ENCODE data around the gene TRPC4. TPM values are rescaled to one million over a fixed set of nuclear protein-coding genes. Genes with fewer than 3 reads are reported as not detected.

TRPC4 gene
- total and polyA plus RNA-seq, 10 donors, result 0.06 to 0.42 (median 0.15) TPM; not detected in 4

DNA sequence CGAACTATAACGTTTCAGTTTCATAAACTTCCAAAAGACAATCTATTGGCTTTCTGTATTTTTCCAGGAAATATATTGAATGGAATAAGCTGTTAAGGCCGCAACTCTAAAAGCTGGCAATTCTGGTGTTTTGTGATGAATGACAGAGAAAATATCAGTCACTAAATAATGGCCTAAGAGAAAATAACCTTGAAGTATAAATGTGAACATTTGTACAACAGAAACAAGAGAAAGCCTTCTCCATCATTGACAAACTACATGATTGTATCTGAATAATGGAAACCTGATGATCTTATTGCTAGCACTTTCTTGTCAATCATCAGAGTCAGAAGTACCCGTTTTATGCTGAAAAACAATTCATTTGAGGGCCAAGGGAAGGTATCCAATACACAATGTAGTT is 134.3 kb downstream of the TRPC4 start:
- H3K36me3 ChIP-seq, result no peaks in the 10 kb centered on the region
- H3K27me3 ChIP-seq (replicated peaks in 1 of 7), result no peaks in the 10 kb centered on the region
- H3K9me3 ChIP-seq, result no peaks in the 10 kb centered on the region
- H3K4me3 ChIP-seq, result no peak overlapping the region
- H3K27ac ChIP-seq, result no peak overlapping the region
- no peak for TF ChIP-seq POLR2A (IDR thresholded peaks at IDR 0.05)
- TF ChIP-seq POLR2AphosphoS5 (IDR thresholded peaks at IDR 0.05), result no peak
- no peaks in the 10 kb centered on the region for H3K4me1 ChIP-seq
- DNase-seq, result no peak
- 73 to 81% (median 77%) methylated on average over 4 of the region's 4 CpGs for WGBS, 5 donors
- intact Hi-C loops (cut with DNase I; ENCODE audit: low total_unique reads), result no loop called here

DNA sequence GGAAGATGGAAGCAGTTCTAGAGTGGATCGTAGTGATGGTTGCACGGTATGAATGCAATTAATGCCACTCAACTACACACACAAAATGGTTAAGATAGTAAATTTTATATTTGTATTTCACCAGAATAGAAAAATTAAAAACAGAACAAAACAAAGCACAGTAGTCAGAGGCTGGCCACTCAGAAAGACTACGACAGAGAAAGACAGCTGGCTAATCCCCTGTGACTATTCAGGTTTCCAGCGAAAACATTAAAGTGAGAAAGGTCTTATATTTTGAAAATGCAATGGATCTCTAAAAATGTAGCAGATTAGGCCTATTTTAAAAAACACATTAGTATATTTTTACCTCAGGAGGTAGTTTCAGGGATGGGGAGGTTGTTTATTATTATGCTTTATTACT is 139.7 kb downstream of the TRPC4 start:
- H3K9me3 ChIP-seq, result no peaks in the 10 kb centered on the region
- TF ChIP-seq POLR2AphosphoS5 (IDR thresholded peaks at IDR 0.05) (no peak), POLR2A (IDR thresholded peaks at IDR 0.05) (no peak)
- TF ChIP-seq, protein P1, sequence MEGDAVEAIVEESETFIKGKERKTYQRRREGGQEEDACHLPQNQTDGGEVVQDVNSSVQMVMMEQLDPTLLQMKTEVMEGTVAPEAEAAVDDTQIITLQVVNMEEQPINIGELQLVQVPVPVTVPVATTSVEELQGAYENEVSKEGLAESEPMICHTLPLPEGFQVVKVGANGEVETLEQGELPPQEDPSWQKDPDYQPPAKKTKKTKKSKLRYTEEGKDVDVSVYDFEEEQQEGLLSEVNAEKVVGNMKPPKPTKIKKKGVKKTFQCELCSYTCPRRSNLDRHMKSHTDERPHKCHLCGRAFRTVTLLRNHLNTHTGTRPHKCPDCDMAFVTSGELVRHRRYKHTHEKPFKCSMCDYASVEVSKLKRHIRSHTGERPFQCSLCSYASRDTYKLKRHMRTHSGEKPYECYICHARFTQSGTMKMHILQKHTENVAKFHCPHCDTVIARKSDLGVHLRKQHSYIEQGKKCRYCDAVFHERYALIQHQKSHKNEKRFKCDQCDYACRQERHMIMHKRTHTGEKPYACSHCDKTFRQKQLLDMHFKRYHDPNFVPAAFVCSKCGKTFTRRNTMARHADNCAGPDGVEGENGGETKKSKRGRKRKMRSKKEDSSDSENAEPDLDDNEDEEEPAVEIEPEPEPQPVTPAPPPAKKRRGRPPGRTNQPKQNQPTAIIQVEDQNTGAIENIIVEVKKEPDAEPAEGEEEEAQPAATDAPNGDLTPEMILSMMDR (IDR thresholded peaks at IDR 0.05 in 8 of 11, conservative IDR thresholded peaks at IDR 0.05 in 3 of 11), result no peak
- H3K36me3 ChIP-seq, result no peaks in the 10 kb centered on the region
- intact Hi-C loops (cut with DNase I; ENCODE audit: low total_unique reads), result no loop called here
- H3K27me3 ChIP-seq (replicated peaks in 1 of 7), result no peaks in the 10 kb centered on the region
- H3K4me1 ChIP-seq, result no peaks in the 10 kb centered on the region
- WGBS, 5 donors, result 88 to 94% (median 91%) methylated on average over 4 of the region's 4 CpGs
- H3K4me3 ChIP-seq, result no peak overlapping the region
- no peak overlapping the region for H3K27ac ChIP-seq
- DNase-seq, result no peak

GRCh38 chr13:37716420-37717195 is 153.0 kb downstream of the TRPC4 start:
- TF ChIP-seq, protein P1 (IDR thresholded peaks at IDR 0.05 in 8 of 11, conservative IDR thresholded peaks at IDR 0.05 in 3 of 11), result no peak
- TF ChIP-seq POLR2AphosphoS5 (IDR thresholded peaks at IDR 0.05), result no peak
- TF ChIP-seq POLR2A (IDR thresholded peaks at IDR 0.05), result no peak
- H3K4me3 ChIP-seq, result no peak overlapping the region
- intact Hi-C loops (cut with DNase I; ENCODE audit: low total_unique reads), result no loop called here
- WGBS, 5 donors, result 53 to 67% (median 60%) methylated on average over 8 of the region's 8 CpGs
- peaks cover 0 to 9% (median 0%) of the 10 kb centered on the region in 8 donors for H3K9me3 ChIP-seq
- no peaks in the 10 kb centered on the region for H3K36me3 ChIP-seq
- H3K4me1 ChIP-seq, result no peaks in the 10 kb centered on the region
- no peak for DNase-seq
- no peaks in the 10 kb centered on the region for H3K27me3 ChIP-seq (replicated peaks in 1 of 7)
- H3K27ac ChIP-seq, result no peak overlapping the region

DNA sequence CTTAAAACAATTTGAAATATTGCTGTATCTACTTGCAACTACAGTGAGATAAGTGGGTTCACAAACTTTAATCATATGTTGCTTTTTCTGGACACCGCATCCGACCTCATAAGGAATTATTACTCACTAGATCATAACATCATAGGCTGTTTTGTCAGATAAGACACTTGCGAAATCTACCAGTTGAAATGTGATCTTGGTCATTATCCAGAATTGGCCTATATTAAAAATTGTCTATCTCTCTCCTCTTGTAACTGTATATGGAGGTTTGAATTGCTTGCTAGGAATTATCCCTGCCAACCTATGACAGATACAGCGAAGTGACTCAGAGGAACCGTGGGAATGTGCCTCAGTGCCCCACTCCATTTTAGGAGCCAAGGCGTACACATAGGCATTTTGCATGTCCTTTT is 154.0 kb downstream of the TRPC4 start:
- DNase-seq, result no peak
- H3K27ac ChIP-seq, result no peak overlapping the region
- no peaks in the 10 kb centered on the region for H3K4me1 ChIP-seq
- TF ChIP-seq POLR2A (IDR thresholded peaks at IDR 0.05), result no peak
- TF ChIP-seq, protein P1 (IDR thresholded peaks at IDR 0.05 in 8 of 11, conservative IDR thresholded peaks at IDR 0.05 in 3 of 11), result no peak
- TF ChIP-seq POLR2AphosphoS5 (IDR thresholded peaks at IDR 0.05), result no peak
- 73 to 80% (median 77%) methylated on average over 6 of the region's 6 CpGs for WGBS, 5 donors
- H3K27me3 ChIP-seq (replicated peaks in 1 of 7), result no peaks in the 10 kb centered on the region
- intact Hi-C loops (cut with DNase I; ENCODE audit: low total_unique reads), result no loop called here
- no peaks in the 10 kb centered on the region for H3K36me3 ChIP-seq
- peaks cover 0 to 9% (median 0%) of the 10 kb centered on the region in 8 donors for H3K9me3 ChIP-seq
- no peak overlapping the region for H3K4me3 ChIP-seq

Measured in spleen (tissue), 11 donors.